ENCODE data around the gene HMCN2. TPM values are rescaled to one million over a fixed set of nuclear protein-coding genes. Genes with fewer than 3 reads are reported as not detected.

The HMCN2 gene
- total and polyA plus RNA-seq, 9 donors = 0.12 to 4.2 (median 0.98) TPM

DNA sequence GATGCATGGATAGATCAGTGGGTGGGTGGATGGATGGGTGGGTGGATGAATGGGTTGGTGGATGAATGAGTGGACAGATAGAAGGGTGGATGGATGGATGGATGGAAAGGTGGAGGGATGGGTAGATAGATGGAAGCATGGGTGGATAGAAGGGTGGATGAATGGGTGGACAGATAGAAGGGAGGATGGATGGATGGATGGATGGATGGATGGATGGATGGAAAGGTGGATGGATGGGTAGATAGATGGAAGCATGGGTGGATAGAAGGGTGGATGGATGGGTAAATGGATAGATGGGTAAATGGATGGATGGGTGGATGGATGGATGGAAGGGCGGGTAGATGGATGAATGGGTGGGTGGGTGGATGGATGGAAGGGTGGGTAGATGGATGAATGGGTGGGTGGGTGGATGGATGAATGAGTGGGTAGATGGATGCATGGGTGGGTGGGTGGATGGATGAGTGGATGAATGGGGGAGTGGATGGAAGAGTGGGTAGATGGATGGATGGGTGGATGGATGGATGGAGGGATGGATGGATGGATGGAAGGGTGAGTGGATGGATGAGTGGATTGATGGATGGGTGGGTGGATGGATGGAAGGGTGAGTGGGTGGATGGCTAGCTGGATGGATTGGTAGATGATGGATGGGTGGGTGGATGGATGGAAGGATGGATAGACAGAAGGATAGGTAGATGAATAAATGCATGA, 91.5 kb downstream of the HMCN2 start:
- TF ChIP-seq POLR2A (IDR thresholded peaks at IDR 0.05) (no peak), EP300 (IDR thresholded peaks at IDR 0.05) (no peak)
- TF ChIP-seq, protein P1, sequence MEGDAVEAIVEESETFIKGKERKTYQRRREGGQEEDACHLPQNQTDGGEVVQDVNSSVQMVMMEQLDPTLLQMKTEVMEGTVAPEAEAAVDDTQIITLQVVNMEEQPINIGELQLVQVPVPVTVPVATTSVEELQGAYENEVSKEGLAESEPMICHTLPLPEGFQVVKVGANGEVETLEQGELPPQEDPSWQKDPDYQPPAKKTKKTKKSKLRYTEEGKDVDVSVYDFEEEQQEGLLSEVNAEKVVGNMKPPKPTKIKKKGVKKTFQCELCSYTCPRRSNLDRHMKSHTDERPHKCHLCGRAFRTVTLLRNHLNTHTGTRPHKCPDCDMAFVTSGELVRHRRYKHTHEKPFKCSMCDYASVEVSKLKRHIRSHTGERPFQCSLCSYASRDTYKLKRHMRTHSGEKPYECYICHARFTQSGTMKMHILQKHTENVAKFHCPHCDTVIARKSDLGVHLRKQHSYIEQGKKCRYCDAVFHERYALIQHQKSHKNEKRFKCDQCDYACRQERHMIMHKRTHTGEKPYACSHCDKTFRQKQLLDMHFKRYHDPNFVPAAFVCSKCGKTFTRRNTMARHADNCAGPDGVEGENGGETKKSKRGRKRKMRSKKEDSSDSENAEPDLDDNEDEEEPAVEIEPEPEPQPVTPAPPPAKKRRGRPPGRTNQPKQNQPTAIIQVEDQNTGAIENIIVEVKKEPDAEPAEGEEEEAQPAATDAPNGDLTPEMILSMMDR (IDR thresholded peaks at IDR 0.05) = no peak
- H3K4me1 ChIP-seq (ENCODE audit: insufficient read depth) = no peaks in the 10 kb centered on the region
- H3K27me3 ChIP-seq = no peaks in the 10 kb centered on the region
- intact Hi-C loops (cut with DNase I) = loop anchor here in 1 of 4 donors (10.0 kb wide), 1 partner anchor 252 kb away; no protein-coding TSS in a partner anchor
- no peaks in the 10 kb centered on the region for H3K9me3 ChIP-seq
- WGBS, 3 donors = 73 to 95% (median 85%) methylated on average over 1 of the region's 1 CpG
- no peak overlapping the region for H3K4me3 ChIP-seq
- no peak overlapping the region for H3K27ac ChIP-seq
- H3K36me3 ChIP-seq = no peaks in the 10 kb centered on the region
- DNase-seq = no peak

DNA sequence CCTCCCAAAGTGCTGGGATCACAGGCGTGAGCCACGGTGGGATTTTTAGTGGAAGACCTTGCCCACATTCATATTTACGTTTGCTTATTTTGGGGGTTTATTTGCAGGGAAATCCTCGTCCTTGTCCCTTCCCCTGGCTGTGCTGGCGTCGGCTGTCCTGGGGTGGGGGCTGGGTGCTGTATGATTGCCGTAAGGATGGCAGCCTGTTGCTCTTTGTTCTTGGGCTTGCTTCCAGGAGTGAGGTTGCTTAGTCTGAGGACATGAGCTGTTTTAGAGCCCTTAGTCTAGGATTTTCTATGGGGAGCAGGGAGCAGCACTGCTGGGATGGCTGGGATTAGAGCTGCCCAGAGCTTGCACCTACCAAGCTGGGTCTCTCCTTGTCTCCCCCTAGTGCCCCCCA, 93.4 kb downstream of the HMCN2 start:
- H3K4me1 ChIP-seq (ENCODE audit: insufficient read depth) = no peaks in the 10 kb centered on the region
- no peak overlapping the region for H3K4me3 ChIP-seq
- no peaks in the 10 kb centered on the region for H3K36me3 ChIP-seq
- H3K27ac ChIP-seq = no peak overlapping the region
- H3K9me3 ChIP-seq = no peaks in the 10 kb centered on the region
- H3K27me3 ChIP-seq = no peaks in the 10 kb centered on the region
- 71 to 74% (median 71%) methylated on average over 7 of the region's 7 CpGs for WGBS, 3 donors
- intact Hi-C loops (cut with DNase I) = loop anchor here in 1 of 4 donors (10.0 kb wide), 1 partner anchor 254 kb away; no protein-coding TSS in a partner anchor
- no peak for DNase-seq
- TF ChIP-seq EP300 (IDR thresholded peaks at IDR 0.05) (no peak), POLR2A (IDR thresholded peaks at IDR 0.05) (no peak)
- TF ChIP-seq, protein P1 (IDR thresholded peaks at IDR 0.05) = no peak

DNA sequence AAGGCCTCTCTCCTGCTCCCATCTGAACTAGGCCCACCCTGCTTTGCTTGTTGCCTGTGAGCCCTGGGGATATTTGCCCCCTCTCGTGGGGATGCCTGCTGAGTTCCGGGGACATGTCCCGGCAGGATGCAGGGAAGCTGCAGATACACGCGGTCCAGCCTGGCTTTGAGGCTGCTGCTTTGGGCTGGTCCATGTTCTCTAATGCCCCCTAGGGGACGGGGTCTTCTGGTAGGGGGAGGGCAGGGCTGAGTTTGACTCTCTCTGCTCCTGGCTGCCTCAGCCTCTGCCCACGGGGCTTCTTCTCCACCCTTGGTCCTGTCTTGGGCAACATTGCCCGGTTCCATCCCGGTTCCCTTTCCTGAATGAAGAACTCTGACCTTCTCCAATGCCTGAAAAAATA, 94.3 kb downstream of the HMCN2 start:
- no peaks in the 10 kb centered on the region for H3K9me3 ChIP-seq
- H3K27me3 ChIP-seq = no peaks in the 10 kb centered on the region
- no peaks in the 10 kb centered on the region for H3K4me1 ChIP-seq (ENCODE audit: insufficient read depth)
- TF ChIP-seq POLR2A (IDR thresholded peaks at IDR 0.05) (no peak), EP300 (IDR thresholded peaks at IDR 0.05) (no peak)
- TF ChIP-seq, protein P1 (IDR thresholded peaks at IDR 0.05) = no peak
- 76 to 79% (median 76%) methylated on average over 9 of the region's 9 CpGs for WGBS, 3 donors
- DNase-seq = no peak
- no peak overlapping the region for H3K27ac ChIP-seq
- H3K4me3 ChIP-seq = no peak overlapping the region
- intact Hi-C loops (cut with DNase I) = loop anchor here in 1 of 4 donors (10.0 kb wide), 1 partner anchor 255 kb away; no protein-coding TSS in a partner anchor
- H3K36me3 ChIP-seq = no peaks in the 10 kb centered on the region

DNA sequence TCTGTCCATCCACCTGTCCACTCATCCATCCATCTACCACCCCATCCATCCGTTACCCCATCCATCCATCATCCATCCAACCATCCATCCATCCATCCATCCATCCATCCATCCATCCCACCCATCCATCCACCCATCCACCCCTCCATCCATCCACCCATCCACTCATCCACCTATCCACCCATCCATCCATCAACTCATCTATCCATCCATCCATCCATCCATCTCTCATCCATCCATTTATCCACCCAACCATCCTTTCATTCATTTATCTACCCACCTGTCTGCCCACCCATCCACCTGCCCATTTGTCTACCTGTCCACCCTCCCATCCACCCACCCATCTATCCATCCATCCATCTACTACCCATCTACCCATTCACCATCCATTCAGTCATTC, 95.1 kb downstream of the HMCN2 start:
- Histone ChIP-seq H3K9me3 (no peaks in the 10 kb centered on the region), H3K4me1 (ENCODE audit: insufficient read depth) (no peaks in the 10 kb centered on the region), H3K4me3 (no peak overlapping the region), H3K36me3 (no peaks in the 10 kb centered on the region), H3K27ac (no peak overlapping the region), H3K27me3 (no peaks in the 10 kb centered on the region)
- TF ChIP-seq, protein P1 (IDR thresholded peaks at IDR 0.05) = no peak
- TF ChIP-seq POLR2A (IDR thresholded peaks at IDR 0.05) = no peak
- no peak for TF ChIP-seq EP300 (IDR thresholded peaks at IDR 0.05)
- WGBS, 3 donors = 92 to 97% (median 95%) methylated on average over 1 of the region's 1 CpG
- intact Hi-C loops (cut with DNase I) = no loop called here
- DNase-seq = no peak

Measured in ovary (tissue), 9 donors.